Activated CD4-positive, alpha-beta T cell treated with anti-CD3 and anti-CD28 coated beads, Interleukin-2, Interleukin-4, amounts not matched to agents 100 ng/mL and 50 ng/mL, durations not matched to agents 16 hours and 8 hours (primary cell): Measurements from ENCODE around the gene WDR59.
"Not testable (repeated sequence)": the region's sequence is repeated elsewhere in the genome, so short reads cannot be mapped to it uniquely, and the experiment has no call there.

ENCODE experiments used
- DNase-seq: peaks from one replicate; pipeline ENCODE4 v3.0.0-alpha.2; 2020; ENCODE audit warnings: low spot score

WDR59 gene

GRCh38 chr16:74984529-74985296, at the start of gene WDR59:
TSS of gene WDR59 (minus strand) at chr16:74985123. CDS start at chr16:74985017, 106 bp downstream.
- peak; percentile 100 for DNase-seq

- no peak for DNase-seq
These were observed 47.7 kb upstream of the WDR59 start for GRCh38 chr16:75032655-75033054.

GRCh38 chr16:75029854-75030253, 44.9 kb upstream of the WDR59 start:
- no peak for DNase-seq

GRCh38 chr16:75028544-75029135, 43.7 kb upstream of the WDR59 start:
- no peak for DNase-seq

GRCh38 chr16:75027520-75028300, 42.8 kb upstream of the WDR59 start:
- DNase-seq = no peak

GRCh38 chr16:75026892-75027391, 42.0 kb upstream of the WDR59 start:
- DNase-seq = no peak

- not testable (repeated sequence) for DNase-seq
These were observed 41.4 kb upstream of the WDR59 start for GRCh38 chr16:75026239-75026891.

- DNase-seq = no peak
These were observed 40.8 kb upstream of the WDR59 start for GRCh38 chr16:75025761-75026160.

GRCh38 chr16:75024594-75024993, 39.7 kb upstream of the WDR59 start:
- no peak for DNase-seq

GRCh38 chr16:75024182-75024581, 39.3 kb upstream of the WDR59 start:
- no peak for DNase-seq

GRCh38 chr16:75023009-75023408, 38.1 kb upstream of the WDR59 start:
- no peak for DNase-seq

- no peak for DNase-seq
These were observed 37.6 kb upstream of the WDR59 start for GRCh38 chr16:75022567-75022966.

GRCh38 chr16:75021410-75021809, 36.5 kb upstream of the WDR59 start:
- no peak for DNase-seq

GRCh38 chr16:75019586-75019985, 34.7 kb upstream of the WDR59 start:
- no peak for DNase-seq

- DNase-seq = no peak
These were observed 34.1 kb upstream of the WDR59 start for GRCh38 chr16:75019007-75019406.

- no peak for DNase-seq
These were observed 33.0 kb upstream of the WDR59 start for GRCh38 chr16:75017670-75018525.

GRCh38 chr16:75016451-75017081, 31.6 kb upstream of the WDR59 start:
- DNase-seq = not testable (repeated sequence)

- no peak for DNase-seq
These were observed 29.4 kb upstream of the WDR59 start for GRCh38 chr16:75014318-75014717.

- not testable (repeated sequence) for DNase-seq
These were observed 28.2 kb upstream of the WDR59 start for GRCh38 chr16:75013123-75013522.

- no peak for DNase-seq
These were observed 27.6 kb upstream of the WDR59 start for GRCh38 chr16:75012380-75013081.
